NCI-H526 treated with DMSO at 0.1 percent for 48 hours (cell line): ENCODE results near the gene PLXNA4.

Experiments used
- DNase-seq: peaks from one replicate; lab custom pipeline; 2025; lab: John Stamatoyannopoulos, UW

Gene PLXNA4

GRCh38 chr7:132536654-132537395 is 39.4 kb downstream of the PLXNA4 start:
- no peak for DNase-seq

GRCh38 chr7:132533916-132534315 is 42.4 kb downstream of the PLXNA4 start:
- no peak for DNase-seq

- no peak for DNase-seq
Measured at GRCh38 chr7:132532281-132532680, 44.0 kb downstream of the PLXNA4 start.

GRCh38 chr7:132531562-132531961 is 44.7 kb downstream of the PLXNA4 start:
- no peak for DNase-seq

- DNase-seq, result no peak
Measured at GRCh38 chr7:132528695-132529094, 47.6 kb downstream of the PLXNA4 start.

GRCh38 chr7:132527467-132528410 is 48.5 kb downstream of the PLXNA4 start:
- no peak for DNase-seq

- no peak for DNase-seq
Measured at GRCh38 chr7:132526111-132526740, 50.0 kb downstream of the PLXNA4 start.

- DNase-seq, result no peak
Measured at GRCh38 chr7:132521423-132521822, 54.8 kb downstream of the PLXNA4 start.

- no peak for DNase-seq
Measured at GRCh38 chr7:132520591-132521280, 55.5 kb downstream of the PLXNA4 start.

GRCh38 chr7:132519936-132520335 is 56.3 kb downstream of the PLXNA4 start:
- no peak for DNase-seq

GRCh38 chr7:132518839-132519173 is 57.5 kb downstream of the PLXNA4 start:
- no peak for DNase-seq

- no peak for DNase-seq
Measured at GRCh38 chr7:132518102-132518838, 58.0 kb downstream of the PLXNA4 start.

GRCh38 chr7:132516042-132516840 is 60.0 kb downstream of the PLXNA4 start:
- DNase-seq, result no peak

GRCh38 chr7:132515181-132515580 is 61.1 kb downstream of the PLXNA4 start:
- no peak for DNase-seq

GRCh38 chr7:132514430-132514829 is 61.8 kb downstream of the PLXNA4 start:
- DNase-seq, result no peak

GRCh38 chr7:132511921-132512320 is 64.3 kb downstream of the PLXNA4 start:
- no peak for DNase-seq

GRCh38 chr7:132511387-132511786 is 64.9 kb downstream of the PLXNA4 start:
- DNase-seq, result no peak

GRCh38 chr7:132509643-132510042 is 66.6 kb downstream of the PLXNA4 start:
- DNase-seq, result no peak

GRCh38 chr7:132508724-132509353 is 67.4 kb downstream of the PLXNA4 start:
- DNase-seq, result no peak

GRCh38 chr7:132504852-132505251 is 71.4 kb downstream of the PLXNA4 start:
- DNase-seq, result no peak
